K562 (cell line): ENCODE measurements around the gene MPIG6B. TPM values are rescaled to one million over a fixed set of nuclear protein-coding genes. Genes with fewer than 3 reads are reported as not detected.

Source experiments
- ATAC-seq: fragments of 200-7000 bp; cut with Tn5 transposase; 3 replicates; pipeline ENCODE4 v1.9.1; 2020; ENCODE audit warnings: moderate library complexity
- BruUV-seq: library from RNA; stranded (reverse); fragments of 400-500 nt; replicated peaks from 2 replicates; lab custom pipeline; 2021; lab: Mats Ljungman, UMichigan
- CTCF ChIA-PET: fragments of 300-600 bp; formaldehyde crosslinking; extraction: SDS; loops from one replicate; lab custom pipeline; 2021; ENCODE audit warnings: low intra/inter-chr PET ratio; lab: Yijun Ruan, JAX
- POLR2A ChIA-PET: fragments of 300-600, 350-650 bp; sonication (Branson Sonifier 250); formaldehyde crosslinking; extraction: SDS; loops from one replicate; lab custom pipeline; 2021; ENCODE audit warnings: antibody characterized with exemption, inconsistent platforms; lab: Yijun Ruan, JAX
- DNase-seq, 4 experiments: peaks; one replicate each; pipeline versions ENCODE4 v3.0.0 to v3.0.0-alpha.2; 2011 to 2018; ENCODE audit warnings: low spot score in 3 of 4, mixed read lengths in 3 of 4; ENCODE audit errors: extremely low read depth in 1 of 4
- FAIRE-seq: peaks from 2 replicates; lab custom pipeline; 2011; peaks lifted over from hg19 to GRCh38; lab: Jason Lieb, UNC
- H2AFZ ChIP-seq: 2 replicates; pipeline ENCODE4 v1.6.0; 2011; ENCODE audit warnings: low read depth, low read length, control low read depth, inconsistent platforms
- H3K27ac ChIP-seq: fragments of 200-600 bp; 3 replicates; pipeline ENCODE4 v1.8.0; 2011; ENCODE audit warnings: low read depth, mild to moderate bottlenecking, control low read depth, inconsistent platforms, low read length, moderate library complexity, mixed read lengths; ENCODE audit errors: extremely low read depth
- H3K27me3 ChIP-seq, 2 experiments: fragments of 300-600 bp in 1 of 2; 2 replicates in 1 of 2; 3 replicates in 1 of 2; pipeline versions ENCODE4 v1.6.0 to v1.8.0; 2011; ENCODE audit warnings: inconsistent platforms in 2 of 2, low read length in 2 of 2, mild to moderate bottlenecking in 1 of 2, mixed read lengths in 1 of 2, moderate library complexity in 1 of 2; ENCODE audit not compliant: control insufficient read depth in 2 of 2, insufficient read depth in 2 of 2
- H3K36me3 ChIP-seq: fragments of 300-600 bp; 3 replicates; pipeline ENCODE4 v1.8.0; 2011; ENCODE audit warnings: mild to moderate bottlenecking, low read length, inconsistent platforms; ENCODE audit not compliant: control insufficient read depth, insufficient read depth
- H3K4me1 ChIP-seq, 2 experiments: fragments of 200-600 bp in 1 of 2; replicated peaks in 1 of 2; 2 replicates in 1 of 2; 3 replicates in 1 of 2; pipeline versions ENCODE4 v1.5.1 to v1.8.0; 2011; ENCODE audit warnings: inconsistent platforms in 2 of 2, low read length in 2 of 2, mild to moderate bottlenecking in 1 of 2, mixed read lengths in 1 of 2, moderate library complexity in 1 of 2; ENCODE audit not compliant: control insufficient read depth in 2 of 2, insufficient read depth in 2 of 2
- H3K4me2 ChIP-seq: 2 replicates; pipeline ENCODE4 v1.6.1; 2011; ENCODE audit warnings: low read length, control low read depth, inconsistent platforms, mixed read lengths; ENCODE audit not compliant: insufficient read depth
- H3K4me3 ChIP-seq: fragments of 200-600 bp; sonication (generic), shearing (Covaris generic); 2 replicates; pipeline ENCODE4 v1.5.1; 2016; ENCODE audit warnings: control low read depth, inconsistent platforms
- H3K79me2 ChIP-seq: fragments of 200-600 bp; 3 replicates; pipeline ENCODE4 v1.8.0; 2011; ENCODE audit warnings: low read length, inconsistent platforms; ENCODE audit not compliant: control insufficient read depth, insufficient read depth
- H3K9ac ChIP-seq, 2 experiments: 2 replicates each; pipeline versions ENCODE4 v1.6.0 to v1.6.1; 2011; ENCODE audit warnings: low read depth in 2 of 2, low read length in 2 of 2, control low read depth in 1 of 2, inconsistent platforms in 1 of 2, mild to moderate bottlenecking in 1 of 2, mixed read lengths in 1 of 2; ENCODE audit not compliant: insufficient read depth in 1 of 2
- H3K9me1 ChIP-seq: one replicate; pipeline ENCODE4 v1.6.0; 2011; ENCODE audit warnings: inconsistent platforms, mild to moderate bottlenecking, low read length, moderate library complexity; ENCODE audit not compliant: control insufficient read depth, insufficient read depth
- H3K9me3 ChIP-seq: replicated peaks from 2 replicates; pipeline ENCODE4 v1.5.1; 2011; ENCODE audit warnings: low read depth, low read length, inconsistent platforms; ENCODE audit not compliant: control insufficient read depth, insufficient read depth
- H4K20me1 ChIP-seq: replicated peaks from 2 replicates; pipeline ENCODE4 v1.6.1; 2011; ENCODE audit warnings: low read length, inconsistent platforms, mixed read lengths; ENCODE audit not compliant: control insufficient read depth, insufficient read depth
- ATF3 ChIP-seq, 2 experiments: fragments of 450-650 bp in 1 of 2; sonication (generic) in 1 of 2; formaldehyde crosslinking in 1 of 2; IDR thresholded peaks in 1 of 2; conservative IDR thresholded peaks in 1 of 2; 2 replicates each; pipeline versions ENCODE4 v1.6.1 to v1.8.1; 2016 to 2023; ENCODE audit warnings: mild to moderate bottlenecking in 2 of 2, moderate library complexity in 2 of 2, inconsistent platforms in 1 of 2, missing genetic modification reagents in 1 of 2
- CEBPG ChIP-seq, 3 experiments: fragments of 200-800 bp in 1 of 3; sonication (Bioruptor generic) in 1 of 3; sonication (generic) in 1 of 3; formaldehyde crosslinking in 1 of 3; IDR thresholded peaks in 2 of 3; conservative IDR thresholded peaks in 1 of 3; 2 replicates each; pipeline versions ENCODE4 v1.6.1 to v1.8.0; 2016 to 2022; ENCODE audit warnings: missing compliant biosample characterization in 2 of 3, missing genetic modification characterization in 2 of 3, mild to moderate bottlenecking in 1 of 3, missing genetic modification reagents in 1 of 3
- CSDE1 ChIP-seq, 2 experiments: fragments of 450-650 bp; IDR thresholded peaks; 2 replicates each; pipeline ENCODE4 v1.6.1; 2016; ENCODE audit warnings: mild to moderate bottlenecking in 1 of 2
- E2F1 ChIP-seq: sonication (generic); formaldehyde crosslinking; IDR thresholded peaks from 2 replicates; pipeline ENCODE4 v1.8.1; 2023; ENCODE audit warnings: mild to moderate bottlenecking, missing genetic modification reagents, moderate library complexity
- ERF ChIP-seq: fragments of 450-650 bp; formaldehyde crosslinking; IDR thresholded peaks from 2 replicates; pipeline ENCODE4 v1.4.0; 2020; ENCODE audit warnings: mild to moderate bottlenecking, mixed read lengths
- IRF2 ChIP-seq: sonication (generic); formaldehyde crosslinking; IDR thresholded peaks from 2 replicates; pipeline ENCODE4 v1.8.1; 2022; ENCODE audit warnings: mild to moderate bottlenecking, missing genetic modification reagents
- MCM5 ChIP-seq: fragments of 450-650 bp; IDR thresholded peaks from 2 replicates; pipeline ENCODE4 v1.6.1; 2016; ENCODE audit warnings: low read depth
- RAD21 ChIP-seq, 2 experiments: fragments of 250-450 bp in 1 of 2; fragments of 450-650 bp in 1 of 2; sonication (Bioruptor Pico) in 1 of 2; formaldehyde crosslinking in 1 of 2; IDR thresholded peaks in 1 of 2; conservative IDR thresholded peaks in 1 of 2; 2 replicates each; pipeline versions ENCODE4 v1.4.0 to v1.8.0; 2020 to 2022; ENCODE audit warnings: mild to moderate bottlenecking in 2 of 2, moderate library complexity in 1 of 2
- RBFOX2 ChIP-seq: fragments of 200-400 bp; formaldehyde crosslinking; IDR thresholded peaks from 2 replicates; pipeline ENCODE4 v1.6.1; 2017; ENCODE audit warnings: low read depth, mild to moderate bottlenecking, low read length, moderate library complexity
- RBM14 ChIP-seq: fragments of 200-400 bp; formaldehyde crosslinking; IDR thresholded peaks from 2 replicates; pipeline ENCODE4 v1.6.1; 2018; ENCODE audit warnings: low read depth, mild to moderate bottlenecking, low read length, moderate library complexity, borderline replicate concordance; ENCODE audit not compliant: insufficient read depth
- SETDB1 ChIP-seq: IDR thresholded peaks from one replicate; pipeline ENCODE4 v1.6.1; 2012; ENCODE audit warnings: low read length, control low read depth, inconsistent platforms
- XRCC3 ChIP-seq: fragments of 450-650 bp; IDR thresholded peaks from 2 replicates; pipeline ENCODE4 v1.6.1; 2017; ENCODE audit warnings: mild to moderate bottlenecking, moderate library complexity
- XRCC5 ChIP-seq: fragments of 200-400 bp; formaldehyde crosslinking; IDR thresholded peaks from 2 replicates; pipeline ENCODE4 v1.6.1; 2017; ENCODE audit warnings: low read depth, mild to moderate bottlenecking, low read length
- ZNF311 ChIP-seq: fragments of 250-450 bp; sonication (Bioruptor Pico); IDR thresholded peaks from 2 replicates; pipeline ENCODE4 v1.4.0; 2020; ENCODE audit warnings: mild to moderate bottlenecking, moderate library complexity
- ZNF766 ChIP-seq: fragments of 200-800 bp; sonication (Bioruptor generic); conservative IDR thresholded peaks from 2 replicates; pipeline ENCODE4 v1.6.1; 2016; ENCODE audit warnings: missing genetic modification characterization, missing compliant biosample characterization
- ZNF780A ChIP-seq: fragments of 250-450 bp; sonication (Bioruptor Pico); IDR thresholded peaks from 2 replicates; pipeline ENCODE4 v1.5.0; 2021; ENCODE audit warnings: mild to moderate bottlenecking
- WGBS: fragments of 100-300 bp; shearing (Covaris generic); methylation state at CpG from one replicate; pipeline ENCODE4 v1.1.6; 2016; ENCODE audit warnings: low coverage, mixed read lengths; ENCODE audit not compliant: insufficient coverage; ENCODE audit errors: missing lambda C conversion rate; 5-methylcytosine and 5-hydroxymethylcytosine counted together
- in situ Hi-C: fragments of 300-500 bp; cut with MboI; formaldehyde crosslinking; loops from 4 replicates; pipeline ENCODE4 v1.15.0; 2018; ENCODE audit warnings: inconsistent platforms, mixed read lengths
- intact Hi-C: fragments of 100-400 bp; cut with micrococcal nuclease; formaldehyde crosslinking; loops from 2 replicates; pipeline ENCODE4 v1.14.2; 2022
- polyA plus RNA-seq, 8 experiments: library from polyadenylated mRNA; depleted of rRNA in 4 of 8; stranded (reverse) in 5 of 8; unstranded in 3 of 8; fragments of >200 nt; fragmentation: Nextera tagmentation in 2 of 8; fragmentation: Illumina TruSeq in 1 of 8; extraction: Ambion mirVana in 2 of 8; extraction: Trizol in 1 of 8; gene quantifications; 2 replicates each; pipeline versions ENCODE4 v1.2.1 to v1.2.3, GENCODE V29; 2011 to 2014; ENCODE audit warnings: inconsistent platforms in 1 of 8, missing spikeins in 1 of 8
- total RNA-seq, 7 experiments: library from RNA; depleted of rRNA in 6 of 7; stranded (reverse); fragments of >200 nt in 6 of 7; fragmentation: Illumina TruSeq in 2 of 7; extraction: Trizol in 2 of 7; gene quantifications; 2 replicates each; pipeline versions ENCODE4 v1.2.1 to v1.2.3, GENCODE V29; 2011 to 2021; ENCODE audit warnings: low replicate concordance in 1 of 7

The MPIG6B gene
- total and polyA plus RNA-seq, 9 of the 15 experiments (the other 6 are each of a cell fraction or from before 2014, with no cell fraction given): 0.11 to 1.2 (median 0.28) TPM; not detected in 1

- TF ChIP-seq XRCC3: no peak
- TF ChIP-seq ZNF780A (CRISPR knock-in tag): no peak
- TF ChIP-seq ZNF766 (CRISPR knock-in tag): no peak
- TF ChIP-seq MCM5: no peak
Observed at GRCh38 chr6:31687321-31687720, 35.9 kb upstream of the MPIG6B start (continued).

- no peak overlapping the region for H3K4me2 ChIP-seq
- H3K27me3 ChIP-seq: no peaks in the 10 kb centered on the region
- no peaks in the 10 kb centered on the region; the same call in 2 of the 3 replicates for H3K79me2 ChIP-seq
- no peak overlapping the region for H3K4me3 ChIP-seq
- H3K9me3 ChIP-seq: no peaks in the 10 kb centered on the region
- no peaks in the 10 kb centered on the region for H4K20me1 ChIP-seq
- ATAC-seq (no peak), DNase-seq (peak in 1 of 4 experiments; percentile 61), FAIRE-seq (no peak)
- POLR2A ChIA-PET: interaction anchor here (0.5 to 7.1 kb wide), 13 partner anchors 8 to 139 kb away, joined by 3 to 158 read pairs (median 6); partner anchors contain the start of genes ABHD16A, CSNK2B, DDAH2 and GPANK1
- peaks cover 77% of the 10 kb centered on the region for H3K36me3 ChIP-seq
- H2AFZ ChIP-seq: no peak overlapping the region
- peak overlapping the region in 1 of 2 experiments; percentile 78; a peak in 2 of 4 replicates for H3K9ac ChIP-seq
- 80% methylated on average over 14 of the region's 14 CpGs for WGBS
- in situ Hi-C loops: loop anchor here (5.0 kb wide), 1 partner anchor 79 kb away; no protein-coding TSS in a partner anchor
- H3K9me1 ChIP-seq: no peaks in the 10 kb centered on the region
- no peak overlapping the region; the same call in 2 of the 3 replicates for H3K27ac ChIP-seq
- no TSS peak for BruUV-seq
- H3K4me1 ChIP-seq: peaks cover 63 to 69% of the 10 kb centered on the region in 2 experiments
- CTCF ChIA-PET: no interaction called here
- intact Hi-C loops: no loop called here
- TF ChIP-seq ATF3 (IDR thresholded peaks at IDR 0.05) (peak; percentile 73), ATF3 (CRISPR knock-in tag; conservative IDR thresholded peaks at IDR 0.05) (no peak), CEBPG (CRISPR knock-in tag; IDR thresholded peaks at IDR 0.05) (peak; percentile 24; the same call in 1 of the 2 replicates), CEBPG (tag; conservative IDR thresholded peaks at IDR 0.05 in 1 of 2, IDR thresholded peaks at IDR 0.05 in 1 of 2) (no peak), SETDB1 (no peak), RBM14 (no peak), CSDE1 (IDR thresholded peaks at IDR 0.05) (no peak), RAD21 (CRISPR knock-in tag; conservative IDR thresholded peaks at IDR 0.05 in 1 of 2, IDR thresholded peaks at IDR 0.05 in 1 of 2) (no peak), ERF (CRISPR knock-in tag) (0 out of 2 replicates have a peak, but pooled peaks have one; percentile 9), E2F1 (CRISPR knock-in tag) (no peak), XRCC5 (0 out of 2 replicates have a peak, but pooled peaks have one; percentile 22), ZNF311 (no peak), IRF2 (CRISPR knock-in tag) (0 out of 2 replicates have a peak, but pooled peaks have one; percentile 22), RBFOX2 (0 out of 2 replicates have a peak, but pooled peaks have one; percentile 36)
Observed at GRCh38 chr6:31687860-31688693, 35.1 kb upstream of the MPIG6B start.
